GM19025 (cell line): ENCODE data around the gene TPMT.
"Not testable (repeated sequence)": the region's sequence is repeated elsewhere in the genome, so short reads cannot be mapped to it uniquely, and the experiment has no call there.

Source experiments
- ATAC-seq: cut with Tn5 transposase; IDR thresholded peaks from one replicate; pipeline ENCODE4 v1.9.1; 2021; ENCODE audit warnings: mild to moderate bottlenecking, low read depth, moderate library complexity; ENCODE audit not compliant: unreplicated experiment

TPMT gene

DNA sequence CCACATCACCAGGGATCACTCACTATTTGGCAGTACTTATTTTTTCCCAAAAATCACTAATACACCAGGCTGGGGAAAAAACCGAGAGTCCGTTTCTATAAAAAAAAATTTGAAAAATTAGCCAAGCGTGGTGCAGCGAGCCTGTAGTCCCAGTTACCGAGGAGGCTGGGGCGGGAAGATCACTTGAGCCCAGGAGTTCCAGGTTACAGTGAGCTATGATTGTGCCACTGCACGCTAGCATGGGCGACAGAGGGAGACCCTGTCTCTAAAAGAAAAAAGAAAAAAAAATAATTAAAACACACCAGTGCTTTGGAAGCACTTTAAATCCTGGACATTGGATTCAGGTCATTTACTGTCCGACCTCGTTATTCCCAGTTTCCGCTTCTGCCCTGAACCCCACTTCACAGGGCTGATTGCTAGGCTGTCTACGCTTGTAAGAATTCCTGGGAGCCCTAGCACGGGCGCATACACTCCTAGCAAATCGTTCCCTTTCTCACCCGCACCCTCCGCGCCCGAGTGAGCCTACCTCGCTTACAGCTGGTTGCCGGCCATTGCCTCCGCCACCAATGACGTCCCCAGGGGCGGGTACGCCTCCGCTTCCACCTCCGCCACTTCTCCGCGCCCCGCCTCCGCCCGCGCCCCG is at the start of gene TPMT:
TPMT (minus strand) TSS at position 571 of the 643 bp plus-strand sequence. CDS start 5,950 bp downstream, outside the sequence.
- ATAC-seq: peak; percentile 37

DNA sequence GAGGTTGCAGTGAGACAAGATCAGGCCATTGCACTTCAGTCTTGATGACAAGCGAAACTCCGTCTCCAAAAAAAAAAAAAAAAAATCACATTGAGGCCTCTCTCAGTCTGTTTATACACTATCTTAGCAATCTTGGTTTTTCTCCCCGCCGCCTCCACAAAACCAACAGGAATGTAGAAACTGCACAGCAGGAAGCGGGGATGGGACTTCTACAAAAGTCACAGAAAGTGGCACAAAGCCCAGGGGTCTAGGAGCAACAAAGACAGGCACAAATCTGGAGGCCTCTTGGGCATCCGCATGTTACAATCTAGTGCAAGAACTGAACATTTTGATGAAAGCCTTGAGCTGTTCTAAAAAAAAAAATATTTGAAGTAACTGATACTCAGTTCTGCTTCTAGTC is 48.9 kb upstream of the TPMT start:
- no peak for ATAC-seq

DNA sequence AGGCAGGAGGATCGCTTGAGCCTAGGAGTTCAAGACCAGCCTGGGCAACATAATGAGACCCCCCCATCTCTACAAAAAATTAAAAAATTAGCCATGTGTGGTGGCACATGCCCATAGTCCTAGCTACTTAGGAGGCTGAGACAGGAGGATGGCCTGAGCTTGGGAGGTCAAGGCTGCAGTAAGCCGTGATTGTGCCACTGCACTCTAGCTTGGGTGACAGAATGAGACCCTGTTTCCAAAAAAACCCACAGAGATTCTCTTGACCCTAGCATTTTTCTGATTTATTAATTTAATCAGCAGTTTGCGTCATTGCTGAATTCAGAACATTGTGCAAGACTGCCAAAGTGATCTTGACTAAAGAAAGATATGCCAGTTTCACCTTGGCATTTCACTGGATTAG is 37.1 kb upstream of the TPMT start:
- no peak for ATAC-seq

DNA sequence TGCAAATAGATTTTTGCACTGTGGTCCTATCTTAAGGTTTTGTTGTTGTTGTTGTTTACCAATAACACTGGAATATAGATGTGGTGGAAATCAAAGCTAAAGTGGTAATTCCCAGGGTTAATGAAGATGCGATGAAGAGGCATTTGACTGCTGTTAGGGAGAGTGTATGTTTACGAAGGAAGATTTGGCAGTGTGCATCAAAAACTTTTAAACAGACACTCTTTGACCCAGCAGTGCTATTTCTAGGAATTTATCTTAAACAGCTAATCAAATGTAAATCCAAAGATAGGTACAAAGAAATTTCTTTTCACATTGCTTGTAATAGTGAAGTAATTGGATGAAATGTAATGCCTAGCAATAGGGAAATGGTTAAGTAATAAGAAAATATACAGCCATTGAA is 34.3 kb upstream of the TPMT start:
- no peak for ATAC-seq

DNA sequence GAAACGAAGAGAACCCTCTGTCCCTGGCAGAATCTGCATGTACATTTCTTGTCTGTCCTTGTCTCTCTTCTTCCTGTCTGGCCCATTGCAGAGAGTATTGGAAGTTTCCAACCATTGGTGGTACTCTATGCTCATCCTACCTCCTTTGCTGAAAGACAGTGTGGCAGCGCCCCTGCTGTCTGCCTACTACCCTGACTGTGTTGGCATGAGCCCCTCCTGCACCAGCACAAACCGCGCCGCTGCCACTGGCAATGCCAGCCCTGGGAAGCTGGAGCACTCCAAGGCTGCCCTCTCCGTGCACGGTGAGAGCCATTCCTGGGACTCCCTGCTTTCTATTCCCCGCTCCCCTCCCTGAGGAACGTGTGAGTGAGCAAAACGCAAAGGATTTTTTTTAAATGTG is 32.8 kb upstream of the TPMT start:
- ATAC-seq: no peak

- no peak for ATAC-seq
These were observed 31.8 kb upstream of the TPMT start for GRCh38 chr6:18186540-18187250.

DNA sequence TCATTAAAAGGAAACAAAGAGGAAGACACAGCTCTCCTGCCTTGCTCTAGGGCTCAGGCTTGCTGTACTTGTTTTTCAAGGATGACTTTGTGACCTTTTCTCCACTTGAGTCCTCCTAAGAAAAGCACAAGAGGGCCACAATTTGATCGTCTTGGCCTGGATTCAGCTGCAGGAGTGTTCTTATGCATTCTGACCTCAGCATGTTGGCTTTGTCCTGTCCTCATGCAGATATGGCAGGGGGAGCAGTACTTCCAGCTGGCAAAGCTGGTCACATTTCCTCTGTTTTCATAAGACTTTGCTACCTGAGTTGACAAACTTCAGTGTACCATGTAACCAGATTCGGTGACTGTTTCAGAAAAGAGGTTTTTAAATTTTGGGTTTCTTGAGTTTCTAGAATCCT is 31.2 kb upstream of the TPMT start:
- no peak for ATAC-seq

- ATAC-seq: no peak
These were observed 30.7 kb upstream of the TPMT start for GRCh38 chr6:18185624-18186023.

DNA sequence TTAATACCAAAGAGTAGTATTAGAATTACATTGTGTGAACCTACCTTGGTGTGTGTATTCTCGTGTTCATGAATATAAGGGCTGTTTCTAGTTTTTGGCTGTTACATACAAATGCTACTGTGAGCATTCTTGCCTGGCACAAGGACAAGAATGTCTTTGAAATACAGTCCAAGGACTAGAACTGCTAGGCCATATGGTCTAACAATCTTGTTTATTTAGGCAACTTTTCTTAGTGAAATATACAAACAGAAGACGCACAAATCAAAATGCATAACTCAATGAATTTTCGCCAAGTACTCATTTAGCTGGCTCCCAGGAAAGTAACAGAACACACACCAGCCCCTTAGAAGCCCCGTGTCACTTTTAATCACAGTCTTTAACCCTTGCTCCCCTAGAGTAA is 28.9 kb upstream of the TPMT start:
- ATAC-seq: no peak

- ATAC-seq: no peak
These were observed 27.7 kb upstream of the TPMT start for GRCh38 chr6:18182568-18182967.

DNA sequence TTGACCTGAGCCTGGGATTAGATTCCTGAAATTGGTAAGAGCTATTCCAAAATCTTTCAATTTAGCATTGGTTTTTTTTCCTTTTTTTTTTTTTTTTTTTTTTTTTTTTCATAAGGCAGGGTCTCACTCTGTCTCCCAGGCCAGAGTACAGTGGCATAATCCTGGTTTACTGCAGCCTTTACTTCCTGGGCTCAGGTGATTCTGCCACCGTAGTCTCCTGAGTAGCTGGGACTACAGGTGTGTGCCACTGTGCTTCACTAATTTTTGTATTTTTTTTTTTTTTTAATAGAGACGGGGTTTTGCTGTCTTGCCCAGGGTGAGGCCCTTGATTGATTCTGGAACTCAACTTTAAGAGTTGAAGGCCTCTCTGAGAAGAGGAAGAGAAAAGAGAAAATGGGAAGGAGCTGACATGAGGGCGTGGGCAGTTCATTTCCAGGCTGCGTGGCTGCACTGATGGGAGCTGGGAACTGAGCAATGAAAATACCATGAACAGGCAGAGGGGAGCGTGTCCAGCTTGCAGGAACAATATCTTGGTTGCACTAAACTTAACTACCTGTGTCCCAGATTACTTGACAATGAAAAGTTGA is 25.0 kb upstream of the TPMT start:
- ATAC-seq: no peak

GRCh38 chr6:18178960-18179615 is 24.2 kb upstream of the TPMT start:
- ATAC-seq: no peak

GRCh38 chr6:18177286-18177965 is 22.5 kb upstream of the TPMT start:
- no peak for ATAC-seq

GRCh38 chr6:18176198-18176597 is 21.3 kb upstream of the TPMT start:
- not testable (repeated sequence) for ATAC-seq

DNA sequence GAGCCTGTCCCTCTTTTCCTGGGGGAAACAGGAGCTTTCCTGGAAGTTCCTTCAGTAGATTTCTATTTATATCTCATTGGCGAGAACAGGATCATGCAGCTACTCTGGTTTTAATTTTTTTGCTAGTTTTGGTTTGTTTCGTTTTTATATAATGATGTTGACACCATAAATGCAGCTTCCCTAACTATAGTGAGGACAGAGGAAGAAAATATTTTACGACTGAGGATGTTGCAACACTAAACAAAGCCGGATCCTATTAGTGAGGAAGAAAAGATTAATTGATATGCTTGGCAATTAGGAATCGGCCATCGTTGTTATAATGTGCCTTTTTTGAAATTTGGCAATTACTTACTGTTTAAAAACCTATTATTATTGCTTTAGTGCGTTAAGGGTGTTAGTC is 17.0 kb upstream of the TPMT start:
- no peak for ATAC-seq

GRCh38 chr6:18168264-18168663 is 13.4 kb upstream of the TPMT start:
- no peak for ATAC-seq

- no peak for ATAC-seq
These were observed 11.6 kb upstream of the TPMT start for GRCh38 chr6:18166312-18167036.

DNA sequence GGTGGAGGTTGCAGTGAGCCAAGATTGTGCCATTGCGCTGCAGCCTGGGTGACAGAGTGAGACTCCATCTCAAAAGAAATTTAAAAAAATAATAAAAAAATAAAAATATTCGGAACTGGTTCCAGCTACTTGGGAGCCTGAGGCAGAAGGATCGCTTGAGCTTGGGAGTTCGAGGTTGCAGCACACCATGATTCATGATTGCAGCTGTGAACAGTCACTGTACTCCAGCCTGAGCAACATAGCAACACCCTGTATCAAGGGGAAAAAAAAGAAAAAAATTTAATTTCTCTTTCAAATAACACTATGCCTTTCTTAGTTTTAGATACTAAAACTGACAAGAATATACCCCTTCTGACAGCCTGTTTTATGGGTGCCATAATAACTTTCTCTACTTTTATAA is 10.9 kb upstream of the TPMT start:
- ATAC-seq: no peak

- ATAC-seq: no peak
These were observed 7.5 kb upstream of the TPMT start for GRCh38 chr6:18162401-18162800.

DNA sequence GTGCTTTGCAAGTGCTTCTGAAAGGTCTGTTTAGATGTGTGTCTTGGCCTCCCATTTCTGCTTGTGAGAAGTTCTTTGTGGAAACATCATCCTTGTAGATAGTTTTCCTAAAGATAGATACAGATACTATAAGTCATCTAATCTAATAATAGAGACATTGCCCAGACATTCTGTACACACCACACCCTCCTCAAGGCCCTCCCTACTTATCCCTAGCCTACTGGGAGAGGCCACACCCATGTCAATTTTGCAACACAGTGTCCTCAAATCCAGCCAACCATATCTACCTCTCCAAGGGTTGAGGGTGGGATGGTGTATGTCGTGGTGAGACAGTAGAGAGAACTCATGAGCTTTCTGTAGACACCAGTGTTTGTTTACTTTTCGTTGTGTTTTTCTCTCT is 6.6 kb upstream of the TPMT start:
- ATAC-seq: no peak
